Fibroblast of lung (primary cell): ENCODE results near the gene SRCIN1.

ENCODE experiments used
- CTCF ChIP-seq, 2 donors: IDR thresholded peaks in 1 of 2; conservative IDR thresholded peaks in 1 of 2; 1 replicate in 1 of 2; 2 replicates in 1 of 2; pipeline ENCODE4 v1.5.1; 2011 to 2012; ENCODE audit warnings: low read length in 2 of 2, control low read depth in 1 of 2, inconsistent platforms in 1 of 2, low read depth in 1 of 2, mild to moderate bottlenecking in 1 of 2
- EZH2 ChIP-seq: IDR thresholded peaks from 2 replicates; pipeline ENCODE4 v1.5.1; 2012; ENCODE audit warnings: low read length, control low read depth, mild to moderate bottlenecking; ENCODE audit errors: missing control alignments

- TF ChIP-seq CTCF (conservative IDR thresholded peaks at IDR 0.05 in 1 of 2, IDR thresholded peaks at IDR 0.05 in 1 of 2; ENCODE audit: low read depth in 1 of 2, low read length in 2 of 2) (no peak), EZH2 (no peak)
Observed at GRCh38 chr17:38545531-38546225, 60.1 kb downstream of the SRCIN1 start.
